HepG2 (cell line): ENCODE results near the gene DRAXIN. TPM values are rescaled to one million over a fixed set of nuclear protein-coding genes. Genes with fewer than 3 reads are reported as not detected.
A peak's percentile ranks its signal among the peaks of the same experiment; 100 is the strongest.

Source experiments
- ATAC-seq: fragments of 200-7000 bp; cut with Tn5 transposase; 3 replicates; pipeline ENCODE4 v1.9.1; 2020; ENCODE audit warnings: mild to moderate bottlenecking, moderate library complexity
- BruUV-seq: library from RNA; stranded (reverse); fragments of 400-500 nt; replicated peaks from 2 replicates; lab custom pipeline; 2021; lab: Mats Ljungman, UMichigan
- CTCF ChIA-PET: fragments of 300-600 bp; formaldehyde crosslinking; extraction: SDS; loops from one replicate; lab custom pipeline; 2021; ENCODE audit warnings: low total read pairs, inconsistent platforms, low intra/inter-chr PET ratio; lab: Yijun Ruan, JAX
- POLR2A ChIA-PET: fragments of 350-600 bp; sonication (Branson Sonifier 250); formaldehyde crosslinking; loops from one replicate; lab custom pipeline; 2020; ENCODE audit warnings: antibody characterized with exemption, inconsistent platforms; lab: Yijun Ruan, JAX
- DNase-seq: peaks from one replicate; pipeline ENCODE4 v3.0.0-alpha.2; 2015; ENCODE audit warnings: low spot score
- FAIRE-seq: peaks from 3 replicates; lab custom pipeline; 2011; peaks lifted over from hg19 to GRCh38; lab: Jason Lieb, UNC
- H2AFZ ChIP-seq: one replicate; pipeline ENCODE4 v1.6.1; 2011; ENCODE audit warnings: low read length, inconsistent platforms
- H3K27ac ChIP-seq: fragments of 300-600 bp; 3 replicates; pipeline ENCODE4 v1.8.0; 2011; ENCODE audit warnings: mixed run types, mild to moderate bottlenecking, mixed read lengths, low read length, inconsistent platforms; ENCODE audit not compliant: insufficient read depth; ENCODE audit errors: extremely low read length
- H3K27me3 ChIP-seq, 2 experiments: fragments of 200-600 bp in 1 of 2; 2 replicates in 1 of 2; 3 replicates in 1 of 2; pipeline versions ENCODE4 v1.6.0 to v1.8.0; 2011; ENCODE audit warnings: low read length in 2 of 2, mild to moderate bottlenecking in 2 of 2, moderate library complexity in 2 of 2, inconsistent platforms in 1 of 2; ENCODE audit not compliant: insufficient read depth in 2 of 2, control insufficient read depth in 1 of 2
- H3K36me3 ChIP-seq, 2 experiments: fragments of 200-600 bp in 1 of 2; replicated peaks in 1 of 2; 2 replicates in 1 of 2; 3 replicates in 1 of 2; pipeline versions ENCODE4 v1.5.1 to v1.8.0; 2011; ENCODE audit warnings: low read length in 2 of 2, inconsistent platforms in 1 of 2; ENCODE audit not compliant: insufficient read depth in 2 of 2, control insufficient read depth in 1 of 2
- H3K4me1 ChIP-seq: 2 replicates; pipeline ENCODE4 v1.5.1; 2012; ENCODE audit warnings: low read length, inconsistent platforms; ENCODE audit not compliant: insufficient read depth
- H3K4me2 ChIP-seq: 2 replicates; pipeline ENCODE4 v1.6.0; 2011; ENCODE audit warnings: low read depth, low read length, inconsistent platforms
- H3K4me3 ChIP-seq, 3 experiments: fragments of 200-600 bp in 1 of 3; sonication (generic), shearing (Covaris generic) in 1 of 3; replicated peaks in 1 of 3; 2 replicates each; pipeline ENCODE4 v1.5.1; 2011 to 2016; ENCODE audit warnings: low read length in 3 of 3, inconsistent platforms in 2 of 3, low read depth in 2 of 3, mild to moderate bottlenecking in 2 of 3, control low read depth in 1 of 3, mixed read lengths in 1 of 3; ENCODE audit not compliant: insufficient read depth in 1 of 3
- H3K79me2 ChIP-seq: one replicate; pipeline ENCODE4 v1.6.1; 2011; ENCODE audit warnings: low read length, inconsistent platforms; ENCODE audit not compliant: insufficient read depth
- H3K9ac ChIP-seq: 2 replicates; pipeline ENCODE4 v1.6.0; 2011; ENCODE audit warnings: mild to moderate bottlenecking, low read depth, low read length, inconsistent platforms; ENCODE audit not compliant: insufficient read depth
- H3K9me3 ChIP-seq: 2 replicates; pipeline ENCODE4 v1.5.1; 2012; ENCODE audit warnings: mild to moderate bottlenecking, low read length
- H4K20me1 ChIP-seq: 2 replicates; pipeline ENCODE4 v1.6.0; 2011; ENCODE audit warnings: inconsistent platforms, mild to moderate bottlenecking, low read length, moderate library complexity; ENCODE audit not compliant: insufficient read depth
- RBM39 ChIP-seq: fragments of 200-400 bp; formaldehyde crosslinking; IDR thresholded peaks from one replicate; pipeline ENCODE4 v1.6.1; 2018; ENCODE audit warnings: antibody characterized with exemption, mild to moderate bottlenecking, low read depth, low read length; ENCODE audit not compliant: poor library complexity, severe bottlenecking
- ZNF777 ChIP-seq: sonication (generic); formaldehyde crosslinking; IDR thresholded peaks from 2 replicates; pipeline ENCODE4 v1.4.0; 2020; ENCODE audit warnings: missing genetic modification reagents
- ZNF878 ChIP-seq: sonication (generic); formaldehyde crosslinking; IDR thresholded peaks from 2 replicates; pipeline ENCODE4 v1.8.1; 2023; ENCODE audit warnings: mild to moderate bottlenecking, missing genetic modification reagents, moderate library complexity
- WGBS: methylation state at CpG from one replicate; pipeline ENCODE4 v1.1.6; 2017; ENCODE audit warnings: low lambda C conversion rate; 5-methylcytosine and 5-hydroxymethylcytosine counted together
- in situ Hi-C: cut with HindIII; loops from 2 replicates; pipeline ENCODE4 v1.10.0; 2017; ENCODE audit warnings: low pct_unique_long_range_greater_than_20kb; ENCODE audit not compliant: extremely low pct_ligation_motif_present
- intact Hi-C: fragments of 100-400 bp; cut with micrococcal nuclease; formaldehyde crosslinking; loops from one replicate; pipeline ENCODE4 v1.10.0; 2022; ENCODE audit not compliant: unreplicated experiment
- polyA plus RNA-seq, 8 experiments: library from polyadenylated mRNA; depleted of rRNA in 3 of 8; stranded (reverse) in 7 of 8; unstranded in 1 of 8; fragments of >200 nt; fragmentation: Illumina TruSeq in 4 of 8; extraction: Trizol in 4 of 8; gene quantifications; 2 replicates each; pipeline versions ENCODE4 v1.2.1 to v1.2.3, GENCODE V29; 2011 to 2016; ENCODE audit warnings: low read depth in 4 of 8, missing spikeins in 1 of 8, mixed read lengths in 1 of 8; ENCODE audit not compliant: insufficient read depth in 1 of 8
- total RNA-seq, 5 experiments: library from RNA; depleted of rRNA; stranded (reverse); fragments of >200 nt; fragmentation: Illumina TruSeq; extraction: Trizol; gene quantifications; 2 replicates each; pipeline ENCODE4 v1.2.3, GENCODE V29; 2016; ENCODE audit warnings: low read depth in 1 of 5
- TF ChIP-seq, protein P1 (sequence below): sonication (generic); formaldehyde crosslinking; IDR thresholded peaks from 2 replicates; pipeline ENCODE4 v1.4.0; 2020; ENCODE audit warnings: missing genetic modification reagents; ENCODE audit errors: not compliant biosample characterization
- TF ChIP-seq, protein P2 (sequence below): sonication (generic); formaldehyde crosslinking; IDR thresholded peaks from 2 replicates; pipeline ENCODE4 v1.8.0; 2022; ENCODE audit warnings: missing genetic modification reagents, mild to moderate bottlenecking, moderate library complexity, borderline replicate concordance

Gene DRAXIN
- total and polyA plus RNA-seq, 2 of the 13 experiments (the other 11 are each of a cell fraction or from before 2014, with no cell fraction given) = 0.02 TPM; not detected in 1

DNA sequence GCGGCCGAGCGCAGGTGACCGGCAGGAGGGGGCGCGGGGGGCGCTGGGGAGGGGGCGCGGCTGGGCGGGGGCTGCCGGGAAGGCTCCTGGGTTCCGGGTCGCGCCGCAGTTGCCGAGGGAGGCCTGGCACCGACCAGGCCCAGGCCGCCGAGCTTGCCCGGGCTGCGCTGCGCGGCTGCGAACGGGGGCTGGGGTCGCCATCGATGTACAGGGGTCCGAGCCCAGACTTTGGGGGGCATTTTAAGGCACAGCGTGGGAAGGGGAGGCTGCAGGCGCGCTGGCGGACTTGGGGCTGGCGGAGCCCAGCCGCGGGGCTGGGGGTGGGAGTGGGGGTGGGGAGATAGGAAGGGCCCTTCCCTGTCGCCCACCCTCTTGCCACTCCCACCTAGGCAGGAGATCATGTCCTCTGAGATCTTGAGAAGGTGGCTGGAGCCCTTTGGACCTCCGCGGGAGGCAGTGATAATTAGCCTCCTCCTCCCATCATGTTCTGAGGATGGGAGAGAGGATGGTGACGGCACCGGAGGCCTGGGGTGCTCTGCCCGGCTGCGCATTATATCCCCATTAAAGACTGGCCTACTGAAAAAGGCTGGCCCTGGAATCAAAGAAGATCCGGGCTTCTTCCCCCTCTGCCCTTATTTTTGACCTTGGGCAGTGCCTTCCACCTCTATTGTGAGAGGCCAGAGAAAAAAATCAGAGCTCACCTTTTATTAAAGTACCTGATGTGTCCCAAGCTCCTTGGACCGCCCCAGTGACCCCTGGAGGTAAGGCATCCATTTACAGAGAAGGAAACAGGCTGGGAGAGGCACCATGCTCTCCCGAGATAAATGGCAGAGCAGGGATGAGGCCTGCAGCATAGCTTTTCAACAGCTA is 36.3 kb upstream of the DRAXIN start:
- Histone ChIP-seq H2AFZ (no peak overlapping the region), H4K20me1 (peaks cover 8% of the 10 kb centered on the region), H3K9me3 (no peaks in the 10 kb centered on the region), H3K4me2 (peak overlapping the region; percentile 88), H3K27ac (no peak overlapping the region), H3K9ac (peak overlapping the region; percentile 65; the same call in 1 of the 2 replicates), H3K4me3 (peak overlapping the region; percentile 65 to 89 (median 85)), H3K79me2 (peaks cover 20% of the 10 kb centered on the region), H3K4me1 (peaks cover 51% of the 10 kb centered on the region), H3K36me3 (peaks cover 3 to 16% of the 10 kb centered on the region in 2 experiments), H3K27me3 (no peaks in the 10 kb centered on the region)
- ATAC-seq (no peak), FAIRE-seq (no peak), DNase-seq (no peak)
- TF ChIP-seq RBM39 (no peak), ZNF777 (no peak), ZNF878 (CRISPR knock-in tag) (no peak)
- TF ChIP-seq, protein P1, sequence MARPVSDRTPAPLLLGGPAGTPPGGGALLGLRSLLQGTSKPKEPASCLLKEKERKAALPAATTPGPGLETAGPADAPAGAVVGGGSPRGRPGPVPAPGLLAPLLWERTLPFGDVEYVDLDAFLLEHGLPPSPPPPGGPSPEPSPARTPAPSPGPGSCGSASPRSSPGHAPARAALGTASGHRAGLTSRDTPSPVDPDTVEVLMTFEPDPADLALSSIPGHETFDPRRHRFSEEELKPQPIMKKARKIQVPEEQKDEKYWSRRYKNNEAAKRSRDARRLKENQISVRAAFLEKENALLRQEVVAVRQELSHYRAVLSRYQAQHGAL = no peak
- TF ChIP-seq, protein P2, sequence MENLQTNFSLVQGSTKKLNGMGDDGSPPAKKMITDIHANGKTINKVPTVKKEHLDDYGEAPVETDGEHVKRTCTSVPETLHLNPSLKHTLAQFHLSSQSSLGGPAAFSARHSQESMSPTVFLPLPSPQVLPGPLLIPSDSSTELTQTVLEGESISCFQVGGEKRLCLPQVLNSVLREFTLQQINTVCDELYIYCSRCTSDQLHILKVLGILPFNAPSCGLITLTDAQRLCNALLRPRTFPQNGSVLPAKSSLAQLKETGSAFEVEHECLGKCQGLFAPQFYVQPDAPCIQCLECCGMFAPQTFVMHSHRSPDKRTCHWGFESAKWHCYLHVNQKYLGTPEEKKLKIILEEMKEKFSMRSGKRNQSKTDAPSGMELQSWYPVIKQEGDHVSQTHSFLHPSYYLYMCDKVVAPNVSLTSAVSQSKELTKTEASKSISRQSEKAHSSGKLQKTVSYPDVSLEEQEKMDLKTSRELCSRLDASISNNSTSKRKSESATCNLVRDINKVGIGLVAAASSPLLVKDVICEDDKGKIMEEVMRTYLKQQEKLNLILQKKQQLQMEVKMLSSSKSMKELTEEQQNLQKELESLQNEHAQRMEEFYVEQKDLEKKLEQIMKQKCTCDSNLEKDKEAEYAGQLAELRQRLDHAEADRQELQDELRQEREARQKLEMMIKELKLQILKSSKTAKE (CRISPR knock-in tag) = no peak
- in situ Hi-C loops (no loop called here), intact Hi-C loops (loop anchor here (5.0 kb wide), 2 partner anchors 62 to 147 kb away; no protein-coding TSS in a partner anchor)
- 31% methylated on average over 10 of the region's 45 CpGs for WGBS
- BruUV-seq = no TSS peak
- ChIA-PET CTCF (no interaction called here), POLR2A (interaction anchor here (1.0 to 4.0 kb wide), 4 partner anchors 10 to 81 kb away, joined by 3 to 45 read pairs (median 5); partner anchors contain the start of genes AGTRAP and FBXO6)
